Measurements from ENCODE around the gene LRRC37A3.
A peak's percentile ranks its signal among the peaks of the same experiment; 100 is the strongest.
"Not testable (repeated sequence)": the region's sequence is repeated elsewhere in the genome, so short reads cannot be mapped to it uniquely, and the experiment has no call there.

LRRC37A3 gene

GRCh38 chr17:64829824-64830630 lies 89.3 kb downstream of the LRRC37A3 start:
- not testable (repeated sequence) for DNase-seq

- DNase-seq: not testable (repeated sequence)
Observed at GRCh38 chr17:64829068-64829467, 90.2 kb downstream of the LRRC37A3 start.

GRCh38 chr17:64818904-64819303 lies 100.4 kb downstream of the LRRC37A3 start:
- DNase-seq: not testable (repeated sequence)

- not testable (repeated sequence) for DNase-seq
Observed at GRCh38 chr17:64815833-64816198, 103.5 kb downstream of the LRRC37A3 start.

GRCh38 chr17:64814993-64815832 lies 104.1 kb downstream of the LRRC37A3 start:
- not testable (repeated sequence) for DNase-seq

- peak; percentile 85 for DNase-seq
Observed at GRCh38 chr17:64808178-64808977, 110.9 kb downstream of the LRRC37A3 start.

Data from NCI-H2029 (cell line).